Measurements from ENCODE around the gene C1orf167. TPM values are rescaled to one million over a fixed set of nuclear protein-coding genes. Genes with fewer than 3 reads are reported as not detected.

Gene C1orf167
- total RNA-seq, 2 experiments from 2014 or later: not detected

DNA sequence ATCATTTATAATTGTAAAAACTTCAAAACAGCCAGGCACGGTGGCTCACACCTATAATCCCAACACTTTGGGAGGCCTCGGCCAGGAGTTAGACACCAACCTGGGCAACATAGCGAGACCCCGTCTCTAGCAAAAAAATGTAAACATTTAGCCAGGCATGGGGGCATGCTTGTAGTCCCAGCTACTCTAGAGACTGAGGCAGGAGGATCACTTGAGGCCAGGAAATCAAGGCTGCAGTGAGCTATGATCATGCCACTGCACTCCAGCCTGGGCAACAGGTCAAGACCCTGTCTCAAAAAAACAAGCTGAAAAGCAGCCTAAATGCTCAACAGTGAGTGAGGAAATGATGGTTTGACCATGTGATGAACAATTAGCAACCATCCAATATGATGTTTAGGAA is 7.3 kb downstream of the C1orf167 start:
- Mint-ChIP-seq H3K9me3 (no peaks in the 10 kb centered on the region), H3K36me3 (ENCODE audit: low read depth) (no peaks in the 10 kb centered on the region), H3K27ac (no peak overlapping the region), H3K27me3 (ENCODE audit: low read depth) (no peaks in the 10 kb centered on the region), H3K4me3 (no peak overlapping the region), H3K4me1 (ENCODE audit: low read depth) (no peaks in the 10 kb centered on the region)
- intact Hi-C loops (cut with micrococcal nuclease): no loop called here
- CTCF ChIA-PET: no interaction called here
- DNase-seq: no peak

- Mint-ChIP-seq H3K27me3 (ENCODE audit: low read depth) (no peaks in the 10 kb centered on the region), H3K4me1 (ENCODE audit: low read depth) (no peaks in the 10 kb centered on the region), H3K9me3 (no peaks in the 10 kb centered on the region), H3K36me3 (ENCODE audit: low read depth) (no peaks in the 10 kb centered on the region), H3K4me3 (no peak overlapping the region), H3K27ac (no peak overlapping the region)
- DNase-seq: no peak
- intact Hi-C loops (cut with micrococcal nuclease): no loop called here
- CTCF ChIA-PET: no interaction called here
Observed at GRCh38 chr1:11770011-11770410, 8.0 kb downstream of the C1orf167 start.

- Mint-ChIP-seq H3K27me3 (ENCODE audit: low read depth) (no peaks in the 10 kb centered on the region), H3K27ac (no peak overlapping the region), H3K4me3 (no peak overlapping the region), H3K36me3 (ENCODE audit: low read depth) (no peaks in the 10 kb centered on the region), H3K9me3 (no peaks in the 10 kb centered on the region), H3K4me1 (ENCODE audit: low read depth) (no peaks in the 10 kb centered on the region)
- DNase-seq: no peak
- intact Hi-C loops (cut with micrococcal nuclease): no loop called here
- CTCF ChIA-PET: no interaction called here
Observed at GRCh38 chr1:11771481-11772043, 9.6 kb downstream of the C1orf167 start.

- DNase-seq: no peak
- Mint-ChIP-seq H3K4me3 (no peak overlapping the region), H3K27me3 (ENCODE audit: low read depth) (no peaks in the 10 kb centered on the region), H3K9me3 (no peaks in the 10 kb centered on the region), H3K36me3 (ENCODE audit: low read depth) (no peaks in the 10 kb centered on the region), H3K27ac (no peak overlapping the region), H3K4me1 (ENCODE audit: low read depth) (no peaks in the 10 kb centered on the region)
- intact Hi-C loops (cut with micrococcal nuclease): no loop called here
- CTCF ChIA-PET: no interaction called here
Observed at GRCh38 chr1:11772458-11772857, 10.5 kb downstream of the C1orf167 start.

- intact Hi-C loops (cut with micrococcal nuclease): no loop called here
- H3K36me3 Mint-ChIP-seq (ENCODE audit: low read depth): no peaks in the 10 kb centered on the region
- H3K9me3 Mint-ChIP-seq: no peaks in the 10 kb centered on the region
- no peaks in the 10 kb centered on the region for H3K4me1 Mint-ChIP-seq (ENCODE audit: low read depth)
- H3K27me3 Mint-ChIP-seq (ENCODE audit: low read depth): no peaks in the 10 kb centered on the region
- no peak overlapping the region for H3K27ac Mint-ChIP-seq
- DNase-seq: no peak
- no peak overlapping the region for H3K4me3 Mint-ChIP-seq
- CTCF ChIA-PET: no interaction called here
Observed at GRCh38 chr1:11774753-11775152, 12.8 kb downstream of the C1orf167 start.

DNA sequence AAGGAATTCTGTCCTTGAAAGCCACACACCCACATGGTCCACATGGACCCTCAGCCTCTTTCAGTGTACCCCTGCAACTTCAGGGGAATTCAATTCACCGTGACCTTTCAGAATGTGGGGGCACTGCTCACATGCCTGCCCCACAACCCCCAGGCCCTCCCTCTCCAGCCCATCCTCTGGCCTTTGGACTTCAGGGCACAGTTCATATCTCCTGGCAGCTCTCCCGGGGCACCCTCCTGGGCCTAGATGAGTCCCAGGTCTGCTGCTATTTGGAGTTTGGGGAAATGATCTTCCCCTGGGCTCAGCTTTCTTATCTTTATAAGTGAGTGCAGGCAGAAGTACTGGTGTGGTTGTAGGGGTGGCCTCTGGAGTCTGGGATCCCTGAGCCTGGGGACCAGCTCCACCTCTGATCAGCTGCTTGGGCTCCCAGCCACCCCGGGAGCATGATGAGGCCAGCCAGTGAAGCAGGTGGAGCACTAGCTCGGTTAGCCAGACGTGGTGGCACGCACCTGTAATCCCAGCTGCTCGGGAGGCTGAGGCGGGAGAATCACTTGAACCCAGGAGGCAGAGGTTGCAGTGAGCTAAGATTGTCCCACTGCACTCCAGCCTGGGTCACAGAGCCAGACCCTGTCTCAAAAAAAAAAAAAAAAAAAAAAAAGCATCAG is 15.8 kb downstream of the C1orf167 start:
- no peaks in the 10 kb centered on the region for H3K9me3 Mint-ChIP-seq
- no peaks in the 10 kb centered on the region for H3K4me1 Mint-ChIP-seq (ENCODE audit: low read depth)
- no peaks in the 10 kb centered on the region for H3K36me3 Mint-ChIP-seq (ENCODE audit: low read depth)
- H3K4me3 Mint-ChIP-seq: no peak overlapping the region
- H3K27ac Mint-ChIP-seq: no peak overlapping the region
- intact Hi-C loops (cut with micrococcal nuclease): no loop called here
- no peak for DNase-seq
- CTCF ChIA-PET: no interaction called here
- no peaks in the 10 kb centered on the region for H3K27me3 Mint-ChIP-seq (ENCODE audit: low read depth)

- no peak for DNase-seq
- no peaks in the 10 kb centered on the region for H3K36me3 Mint-ChIP-seq (ENCODE audit: low read depth)
- no peaks in the 10 kb centered on the region for H3K27me3 Mint-ChIP-seq (ENCODE audit: low read depth)
- H3K4me1 Mint-ChIP-seq (ENCODE audit: low read depth): no peaks in the 10 kb centered on the region
- intact Hi-C loops (cut with micrococcal nuclease): no loop called here
- H3K27ac Mint-ChIP-seq: no peak overlapping the region
- no peaks in the 10 kb centered on the region for H3K9me3 Mint-ChIP-seq
- CTCF ChIA-PET: no interaction called here
- H3K4me3 Mint-ChIP-seq: no peak overlapping the region
Observed at GRCh38 chr1:11778336-11778735, 16.3 kb downstream of the C1orf167 start.

DNA sequence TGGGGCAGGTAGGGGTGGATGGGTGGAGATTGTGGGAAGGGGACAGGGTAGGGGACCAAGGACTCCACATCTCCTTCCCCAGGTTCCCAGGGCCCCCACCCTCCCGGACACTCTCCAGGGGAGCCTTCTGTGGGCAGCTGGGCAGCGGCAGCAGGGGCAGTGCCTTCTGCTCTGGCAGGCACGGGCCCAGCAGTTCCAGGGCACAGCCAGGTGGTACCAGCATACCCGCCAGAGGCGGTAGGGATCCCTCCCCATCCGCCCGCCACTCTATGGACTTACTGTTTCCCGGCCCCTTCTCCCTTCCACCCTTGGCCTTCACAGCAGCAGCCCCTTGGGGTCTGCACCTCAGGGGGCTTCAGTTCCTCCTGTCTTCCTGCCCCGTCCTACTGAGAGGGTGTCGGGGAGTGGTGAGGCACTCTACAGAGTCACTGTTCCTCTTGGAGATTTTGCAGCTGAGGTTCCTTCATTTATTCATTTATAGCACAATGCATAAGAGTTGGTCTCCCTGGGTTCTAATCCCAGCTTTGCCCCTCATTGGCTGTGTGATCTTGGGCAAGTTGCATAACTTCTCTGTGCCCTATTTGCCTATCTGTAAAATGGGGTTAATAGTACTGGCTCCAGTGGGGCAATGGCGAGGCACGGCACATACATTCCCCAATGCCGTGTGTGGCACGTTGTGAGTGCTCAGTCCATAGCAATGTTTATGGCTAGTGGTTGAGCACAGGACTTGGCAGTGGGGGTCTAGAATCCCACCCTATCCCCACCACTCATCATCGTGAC is 17.0 kb downstream of the C1orf167 start:
- H3K4me3 Mint-ChIP-seq: no peak overlapping the region
- intact Hi-C loops (cut with micrococcal nuclease): no loop called here
- no peak overlapping the region for H3K27ac Mint-ChIP-seq
- no peaks in the 10 kb centered on the region for H3K4me1 Mint-ChIP-seq (ENCODE audit: low read depth)
- no peaks in the 10 kb centered on the region for H3K27me3 Mint-ChIP-seq (ENCODE audit: low read depth)
- H3K36me3 Mint-ChIP-seq (ENCODE audit: low read depth): no peaks in the 10 kb centered on the region
- DNase-seq: no peak
- no peaks in the 10 kb centered on the region for H3K9me3 Mint-ChIP-seq
- CTCF ChIA-PET: no interaction called here

- no peak overlapping the region for H3K4me3 Mint-ChIP-seq
- CTCF ChIA-PET: no interaction called here
- H3K36me3 Mint-ChIP-seq (ENCODE audit: low read depth): no peaks in the 10 kb centered on the region
Observed at GRCh38 chr1:11779715-11780379, 17.9 kb downstream of the C1orf167 start.

GRCh38 chr1:11780380-11781147 is 18.6 kb downstream of the C1orf167 start:
- Mint-ChIP-seq H3K4me3 (no peak overlapping the region), H3K27ac (no peak overlapping the region), H3K27me3 (ENCODE audit: low read depth) (no peaks in the 10 kb centered on the region), H3K36me3 (ENCODE audit: low read depth) (no peaks in the 10 kb centered on the region), H3K9me3 (no peaks in the 10 kb centered on the region), H3K4me1 (ENCODE audit: low read depth) (peaks cover 4% of the 10 kb centered on the region)
- intact Hi-C loops (cut with micrococcal nuclease): no loop called here
- CTCF ChIA-PET: no interaction called here
- DNase-seq: no peak

More at GRCh38 chr1:11779715-11780379, 17.9 kb downstream of the C1orf167 start:
- Mint-ChIP-seq H3K27me3 (ENCODE audit: low read depth) (no peaks in the 10 kb centered on the region), H3K4me1 (ENCODE audit: low read depth) (no peaks in the 10 kb centered on the region), H3K9me3 (no peaks in the 10 kb centered on the region), H3K27ac (no peak overlapping the region)
- intact Hi-C loops (cut with micrococcal nuclease): no loop called here
- no peak for DNase-seq

- Mint-ChIP-seq H3K27ac (no peak overlapping the region), H3K4me1 (ENCODE audit: low read depth) (peaks cover 4% of the 10 kb centered on the region), H3K9me3 (no peaks in the 10 kb centered on the region), H3K36me3 (ENCODE audit: low read depth) (no peaks in the 10 kb centered on the region), H3K27me3 (ENCODE audit: low read depth) (no peaks in the 10 kb centered on the region), H3K4me3 (no peak overlapping the region)
- CTCF ChIA-PET: no interaction called here
- intact Hi-C loops (cut with micrococcal nuclease): no loop called here
- DNase-seq: no peak
Observed at GRCh38 chr1:11781297-11781696, 19.3 kb downstream of the C1orf167 start.

DNA sequence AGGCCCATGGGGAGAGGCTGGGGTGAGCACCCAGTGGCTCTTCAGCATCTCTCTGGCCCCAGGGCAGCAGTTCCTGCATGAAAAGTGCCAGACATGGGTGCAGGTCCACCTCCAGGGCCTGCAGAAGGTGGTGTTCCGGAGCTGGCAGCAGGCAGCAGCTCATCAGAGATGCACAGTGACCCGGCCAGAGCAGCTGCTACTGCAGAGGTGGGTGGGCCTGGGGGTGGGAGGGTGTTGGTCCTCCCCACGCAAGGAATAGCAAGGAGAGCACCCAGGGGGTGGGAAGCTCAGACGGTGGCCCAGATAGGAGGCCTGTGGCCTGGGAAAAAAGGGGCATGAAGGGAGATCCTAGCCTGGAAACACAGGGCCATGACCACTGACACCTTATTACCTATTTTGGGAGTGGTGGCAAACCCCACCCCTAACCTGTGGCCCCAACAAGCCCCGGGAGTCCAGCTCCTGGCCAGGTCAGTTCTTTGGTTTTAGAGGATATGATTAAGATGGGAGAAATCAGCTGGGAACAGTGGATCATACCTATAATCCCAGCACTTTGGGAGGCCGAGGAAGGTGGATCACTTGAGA is 20.2 kb downstream of the C1orf167 start:
- H3K27me3 Mint-ChIP-seq (ENCODE audit: low read depth): no peaks in the 10 kb centered on the region
- CTCF ChIA-PET: interaction anchor here (0.6 to 1.0 kb wide), 2 partner anchors 126 to 542 kb away, joined by 3 to 4 read pairs; no protein-coding TSS in a partner anchor
- no peaks in the 10 kb centered on the region for H3K9me3 Mint-ChIP-seq
- H3K4me1 Mint-ChIP-seq (ENCODE audit: low read depth): peaks cover 4% of the 10 kb centered on the region
- H3K36me3 Mint-ChIP-seq (ENCODE audit: low read depth): no peaks in the 10 kb centered on the region
- no peak for DNase-seq
- H3K4me3 Mint-ChIP-seq: no peak overlapping the region
- no peak overlapping the region for H3K27ac Mint-ChIP-seq
- intact Hi-C loops (cut with micrococcal nuclease): no loop called here

Measured in activated naive CD4-positive, alpha-beta T cell treated with anti-CD3 and anti-CD28 coated beads for 36 hours (primary cell).